Choroid plexus epithelial cell (primary cell): Measurements from ENCODE around the gene PNMA8A.

Experiments
- DNase-seq: peaks from one replicate; pipeline ENCODE4 v3.0.0-alpha.2; 2010; ENCODE audit warnings: low read depth
- H3K4me3 ChIP-seq: 2 replicates; pipeline ENCODE4 v1.5.1; 2011; ENCODE audit warnings: low read depth, mild to moderate bottlenecking, control low read depth, low read length, moderate library complexity
- TF ChIP-seq, protein P1 (sequence below): conservative IDR thresholded peaks from 2 replicates; pipeline ENCODE4 v1.5.1; 2011; ENCODE audit warnings: low read depth, mild to moderate bottlenecking, control low read depth, inconsistent platforms, low read length, moderate library complexity

PNMA8A gene

DNA sequence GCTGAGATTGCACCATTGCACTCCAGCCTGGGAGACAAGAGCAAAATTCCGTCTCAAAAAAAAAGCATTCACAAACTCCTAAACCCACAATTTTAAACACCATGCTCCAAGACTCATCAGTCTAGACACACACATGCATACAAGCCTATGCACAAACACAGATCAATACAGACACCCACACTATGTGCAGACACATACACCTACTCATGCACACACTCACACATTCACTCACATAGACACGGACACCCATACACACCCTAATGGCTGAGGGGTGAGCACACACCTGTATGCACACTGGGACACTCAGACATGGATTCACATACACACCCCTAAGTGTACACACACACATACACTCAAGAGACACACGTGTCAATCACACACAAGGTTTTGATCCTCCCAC is 15.0 kb upstream of the PNMA8A start:
- TF ChIP-seq, protein P1, sequence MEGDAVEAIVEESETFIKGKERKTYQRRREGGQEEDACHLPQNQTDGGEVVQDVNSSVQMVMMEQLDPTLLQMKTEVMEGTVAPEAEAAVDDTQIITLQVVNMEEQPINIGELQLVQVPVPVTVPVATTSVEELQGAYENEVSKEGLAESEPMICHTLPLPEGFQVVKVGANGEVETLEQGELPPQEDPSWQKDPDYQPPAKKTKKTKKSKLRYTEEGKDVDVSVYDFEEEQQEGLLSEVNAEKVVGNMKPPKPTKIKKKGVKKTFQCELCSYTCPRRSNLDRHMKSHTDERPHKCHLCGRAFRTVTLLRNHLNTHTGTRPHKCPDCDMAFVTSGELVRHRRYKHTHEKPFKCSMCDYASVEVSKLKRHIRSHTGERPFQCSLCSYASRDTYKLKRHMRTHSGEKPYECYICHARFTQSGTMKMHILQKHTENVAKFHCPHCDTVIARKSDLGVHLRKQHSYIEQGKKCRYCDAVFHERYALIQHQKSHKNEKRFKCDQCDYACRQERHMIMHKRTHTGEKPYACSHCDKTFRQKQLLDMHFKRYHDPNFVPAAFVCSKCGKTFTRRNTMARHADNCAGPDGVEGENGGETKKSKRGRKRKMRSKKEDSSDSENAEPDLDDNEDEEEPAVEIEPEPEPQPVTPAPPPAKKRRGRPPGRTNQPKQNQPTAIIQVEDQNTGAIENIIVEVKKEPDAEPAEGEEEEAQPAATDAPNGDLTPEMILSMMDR: no peak
- no peak overlapping the region for H3K4me3 ChIP-seq

DNA sequence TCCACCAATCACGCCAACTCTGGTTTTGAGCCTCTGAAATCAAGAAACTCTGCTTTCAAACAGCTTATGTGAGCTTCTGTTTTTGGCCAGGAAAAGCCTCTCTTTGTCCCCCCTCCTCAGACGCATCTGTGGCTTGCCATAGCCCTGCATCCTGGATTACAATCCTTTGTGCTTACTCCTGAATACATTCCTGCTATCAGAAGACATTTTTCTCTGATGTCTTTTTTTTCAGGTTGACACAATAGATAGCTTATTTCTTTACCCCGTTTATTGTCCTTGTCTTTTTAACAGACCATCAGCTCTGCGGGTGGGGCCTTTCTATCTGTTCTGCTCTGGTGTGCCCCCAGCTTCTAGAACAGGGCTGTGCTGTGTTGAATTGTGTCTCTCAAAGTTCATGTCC is 13.3 kb upstream of the PNMA8A start:
- no peak overlapping the region for H3K4me3 ChIP-seq
- DNase-seq: no peak
- TF ChIP-seq, protein P1: no peak

More for the DNA sequence above, 15.0 kb upstream of the PNMA8A start:
- DNase-seq: no peak

DNA sequence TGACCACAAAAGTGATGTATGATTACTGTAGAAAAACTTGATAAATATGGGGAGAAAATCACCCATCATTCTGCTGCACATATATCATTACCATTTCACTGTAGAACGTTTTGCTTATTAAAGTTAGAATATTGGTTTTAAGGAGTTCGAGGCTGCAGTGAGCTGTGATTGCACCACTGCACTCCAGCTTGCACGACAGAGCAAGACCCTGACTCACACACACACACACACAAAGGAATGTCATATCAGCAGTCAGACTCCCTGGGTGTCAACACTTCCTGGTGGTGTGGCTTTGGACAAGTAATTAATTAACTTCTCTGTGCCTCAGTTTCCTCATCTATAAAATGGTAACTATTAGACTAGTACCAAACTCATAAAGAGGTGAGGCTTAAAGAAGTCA is 11.3 kb upstream of the PNMA8A start:
- H3K4me3 ChIP-seq: no peak overlapping the region
- TF ChIP-seq, protein P1: no peak
- no peak for DNase-seq

DNA sequence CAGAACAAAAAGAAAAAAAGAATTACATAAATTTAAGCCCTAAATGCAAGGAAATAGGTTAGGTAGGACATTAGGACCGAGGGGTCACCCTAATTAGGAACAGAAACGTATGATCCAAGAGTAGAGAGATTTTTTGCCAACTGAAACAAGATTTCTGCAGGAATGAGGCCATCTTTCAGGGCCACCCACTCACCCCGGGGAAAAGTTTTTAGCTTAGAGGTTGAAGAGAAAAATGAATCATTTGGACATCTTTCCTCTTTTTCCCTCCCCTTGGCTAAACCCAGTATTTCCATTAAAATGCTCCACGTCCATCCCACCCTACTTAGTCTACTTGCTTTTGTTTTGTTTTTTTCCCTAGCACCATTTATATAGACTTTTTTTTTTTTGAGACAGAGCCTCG is 10.6 kb upstream of the PNMA8A start:
- no peak overlapping the region for H3K4me3 ChIP-seq
- DNase-seq: no peak

DNA sequence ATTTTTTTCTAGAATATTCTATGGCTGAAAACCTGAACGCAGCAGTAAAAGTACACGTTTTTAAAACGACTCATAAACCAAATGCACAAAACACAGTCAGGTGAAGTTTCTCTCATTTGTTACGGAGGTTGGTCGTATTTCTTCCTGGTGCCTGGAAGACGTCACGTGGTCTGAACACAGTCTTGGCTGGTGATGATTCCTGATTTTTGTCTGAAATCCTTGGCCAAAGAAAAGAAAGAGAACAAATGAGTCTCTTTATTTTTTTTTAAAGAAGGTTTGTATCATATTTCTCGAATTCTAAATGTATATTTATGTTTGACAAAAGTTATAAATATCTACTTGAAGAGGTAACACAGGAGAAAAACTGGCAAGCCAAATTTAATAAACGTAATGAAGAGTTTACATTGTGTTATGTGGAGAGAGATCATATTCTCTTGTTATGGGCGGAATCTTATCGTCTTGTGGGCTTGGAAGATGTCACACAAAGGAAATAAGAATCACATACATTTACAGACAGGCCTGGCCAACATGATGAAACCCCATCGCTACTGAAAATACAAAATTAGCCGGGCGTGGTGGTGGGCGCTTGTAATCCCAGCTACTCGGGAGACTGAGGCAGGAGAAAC is 10.0 kb upstream of the PNMA8A start:
- H3K4me3 ChIP-seq: no peak overlapping the region
- DNase-seq: peak; percentile 61
- TF ChIP-seq, protein P1: no peak

More for the DNA sequence above, 10.6 kb upstream of the PNMA8A start:
- TF ChIP-seq, protein P1: no peak

DNA sequence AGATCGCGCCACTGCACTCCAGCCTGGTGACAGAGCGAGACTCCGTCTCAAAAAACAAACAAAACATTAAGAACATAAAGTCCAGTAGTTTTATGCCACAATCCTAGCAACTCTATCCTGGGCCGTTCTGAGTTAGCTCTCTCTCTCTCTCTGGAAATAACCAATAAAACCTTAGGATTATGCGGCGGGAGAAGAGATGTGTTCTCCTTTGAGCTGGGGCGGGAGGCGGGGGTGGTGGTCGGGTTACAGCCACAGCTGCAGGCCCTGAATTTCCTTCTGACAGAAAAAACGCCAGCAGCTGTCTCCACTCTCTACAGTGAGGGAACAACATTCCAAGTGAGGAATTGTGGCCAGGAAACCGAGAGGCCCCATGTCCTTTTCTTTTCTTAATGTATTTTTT is 9.1 kb upstream of the PNMA8A start:
- peak; percentile 82 for DNase-seq
- TF ChIP-seq, protein P1: no peak
- H3K4me3 ChIP-seq: no peak overlapping the region

DNA sequence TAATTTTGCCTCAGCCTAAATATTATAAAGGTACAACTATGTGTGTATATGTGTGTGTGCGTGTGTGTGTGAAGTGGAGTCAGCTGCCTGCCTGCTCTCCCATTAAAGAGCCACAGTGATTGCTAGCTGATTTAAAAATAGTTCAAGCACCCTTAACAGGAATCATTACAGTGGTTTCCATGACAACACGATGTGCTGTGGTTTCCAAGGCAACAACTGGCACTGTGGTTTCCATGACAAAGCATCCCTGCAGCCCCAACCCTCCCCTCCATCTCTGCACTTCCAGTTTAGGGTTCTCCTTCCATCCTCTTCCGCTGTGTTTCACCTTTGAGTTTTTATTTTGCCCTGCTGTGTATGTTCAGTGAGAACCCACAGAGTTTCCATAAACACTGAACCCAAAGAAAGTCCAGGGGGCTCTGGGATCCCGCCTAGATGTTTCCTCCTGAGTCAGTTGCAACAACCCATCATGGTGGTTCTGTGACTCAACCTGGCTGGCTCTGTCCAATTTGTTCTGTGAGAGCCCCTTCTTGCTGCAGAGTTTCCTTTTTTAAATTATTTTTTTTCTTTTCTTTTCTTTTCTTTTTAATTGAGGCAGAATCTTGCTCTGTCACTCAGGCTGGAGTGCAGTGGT is 7.1 kb upstream of the PNMA8A start:
- TF ChIP-seq, protein P1: no peak
- H3K4me3 ChIP-seq: no peak overlapping the region
- DNase-seq: peak; percentile 81
